Breast epithelium (tissue), 4 donors: ENCODE measurements around the gene ABR. TPM values are rescaled to one million over a fixed set of nuclear protein-coding genes. Genes with fewer than 3 reads are reported as not detected.
"Not testable (repeated sequence)": the region's sequence is repeated elsewhere in the genome, so short reads cannot be mapped to it uniquely, and the experiment has no call there.

Source experiments
- DNase-seq, 2 donors: peaks; one replicate each; pipeline ENCODE4 v3.0.0-alpha.2; 2019; ENCODE audit warnings: low spot score in 2 of 2
- H3K27ac ChIP-seq, 2 donors: fragments of 200-600 bp; sonication (generic) in 1 of 2; one replicate each; pipeline ENCODE4 v1.5.1; 2016 to 2019; ENCODE audit warnings: mild to moderate bottlenecking in 1 of 2
- H3K27me3 ChIP-seq, 2 donors: fragments of 200-600 bp; sonication (generic) in 1 of 2; one replicate each; pipeline versions ENCODE4 v1.5.1 to v1.6.0; 2017 to 2019; ENCODE audit warnings: control low read depth in 1 of 2, mild to moderate bottlenecking in 1 of 2
- H3K36me3 ChIP-seq: fragments of 200-600 bp; one replicate; pipeline ENCODE4 v1.5.1; 2019
- H3K4me1 ChIP-seq, 2 donors: fragments of 200-600 bp; sonication (generic); one replicate each; pipeline ENCODE4 v1.5.1; 2016 to 2019; ENCODE audit warnings: control low read depth in 1 of 2
- H3K4me3 ChIP-seq, 3 donors: fragments of 200-600 bp; sonication (generic); 1 replicate in 2 of 3; 2 replicates in 1 of 3; pipeline ENCODE4 v1.5.1; 2016 to 2019; ENCODE audit warnings: mild to moderate bottlenecking in 3 of 3, moderate library complexity in 2 of 3
- H3K9me3 ChIP-seq, 2 donors: fragments of 200-600 bp; sonication (generic) in 1 of 2; one replicate each; pipeline ENCODE4 v1.5.1; 2016 to 2019; ENCODE audit warnings: control low read depth in 1 of 2
- POLR2A ChIP-seq: fragments of 450-650 bp; IDR thresholded peaks from one replicate; pipeline ENCODE4 v1.6.1; 2016; ENCODE audit warnings: antibody characterized with exemption, mild to moderate bottlenecking, moderate library complexity
- POLR2AphosphoS5 ChIP-seq, 3 donors: sonication (generic); formaldehyde crosslinking; IDR thresholded peaks; one replicate each; pipeline ENCODE4 v1.6.1; 2017; ENCODE audit warnings: antibody characterized with exemption in 3 of 3
- intact Hi-C: fragments of 100-400 bp; cut with DNase I; formaldehyde crosslinking; loops from one replicate; pipeline ENCODE4 v1.15.1; 2023; ENCODE audit warnings: low total_unique reads
- total RNA-seq, 3 donors: library from RNA; depleted of rRNA; stranded (reverse); fragments of >200 nt; gene quantifications; one replicate each; pipeline ENCODE4 v1.1.0, GENCODE V29; 2016
- TF ChIP-seq, protein P1 (sequence below), 3 donors: fragments of 450-650 bp; IDR thresholded peaks; one replicate each; pipeline ENCODE4 v1.5.1; 2016 to 2017; ENCODE audit warnings: antibody characterized with exemption in 3 of 3, mild to moderate bottlenecking in 3 of 3, moderate library complexity in 3 of 3

The ABR gene
- total RNA-seq, 3 donors from 2014 or later = 63.5 to 77.0 (median 75.0) TPM

DNA sequence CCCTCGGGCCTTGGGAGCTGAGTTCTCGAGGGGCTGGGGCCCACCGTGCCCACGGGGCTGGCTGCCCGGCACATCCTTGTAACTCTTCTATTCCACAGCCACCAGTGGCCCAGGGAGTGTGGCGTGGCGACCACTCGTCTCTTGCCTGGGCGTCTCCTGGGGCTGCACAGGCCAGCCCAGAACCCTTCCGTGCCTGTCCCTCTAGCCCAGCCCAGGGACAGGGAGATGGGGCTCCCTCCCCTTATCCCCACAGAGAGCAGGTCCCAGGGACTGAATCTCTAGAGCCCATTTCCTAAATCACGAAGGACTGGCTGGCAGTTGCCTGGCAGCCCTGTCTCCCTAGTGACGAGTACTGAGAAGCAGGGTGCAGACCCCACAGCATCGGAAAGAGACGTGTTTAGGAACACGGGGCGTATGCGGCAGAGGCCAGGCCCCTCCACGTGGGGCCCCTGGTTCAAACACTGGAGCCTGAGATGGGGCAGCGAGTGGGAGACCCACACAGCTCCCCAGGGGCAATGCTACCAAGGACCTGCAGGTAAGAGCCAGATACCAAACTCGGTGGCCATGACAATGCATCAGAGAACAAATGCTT, 131.8 kb downstream of the ABR start:
- no peak for TF ChIP-seq POLR2AphosphoS5 (IDR thresholded peaks at IDR 0.05)
- TF ChIP-seq, protein P1, sequence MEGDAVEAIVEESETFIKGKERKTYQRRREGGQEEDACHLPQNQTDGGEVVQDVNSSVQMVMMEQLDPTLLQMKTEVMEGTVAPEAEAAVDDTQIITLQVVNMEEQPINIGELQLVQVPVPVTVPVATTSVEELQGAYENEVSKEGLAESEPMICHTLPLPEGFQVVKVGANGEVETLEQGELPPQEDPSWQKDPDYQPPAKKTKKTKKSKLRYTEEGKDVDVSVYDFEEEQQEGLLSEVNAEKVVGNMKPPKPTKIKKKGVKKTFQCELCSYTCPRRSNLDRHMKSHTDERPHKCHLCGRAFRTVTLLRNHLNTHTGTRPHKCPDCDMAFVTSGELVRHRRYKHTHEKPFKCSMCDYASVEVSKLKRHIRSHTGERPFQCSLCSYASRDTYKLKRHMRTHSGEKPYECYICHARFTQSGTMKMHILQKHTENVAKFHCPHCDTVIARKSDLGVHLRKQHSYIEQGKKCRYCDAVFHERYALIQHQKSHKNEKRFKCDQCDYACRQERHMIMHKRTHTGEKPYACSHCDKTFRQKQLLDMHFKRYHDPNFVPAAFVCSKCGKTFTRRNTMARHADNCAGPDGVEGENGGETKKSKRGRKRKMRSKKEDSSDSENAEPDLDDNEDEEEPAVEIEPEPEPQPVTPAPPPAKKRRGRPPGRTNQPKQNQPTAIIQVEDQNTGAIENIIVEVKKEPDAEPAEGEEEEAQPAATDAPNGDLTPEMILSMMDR (IDR thresholded peaks at IDR 0.05) = no peak
- TF ChIP-seq POLR2A = no peak
- Histone ChIP-seq H3K4me1 (no peaks in the 10 kb centered on the region), H3K36me3 (no peaks in the 10 kb centered on the region), H3K9me3 (no peaks in the 10 kb centered on the region), H3K27ac (peak overlapping the region in 1 of 2 donors; percentile 68), H3K4me3 (no peak overlapping the region), H3K27me3 (no peaks in the 10 kb centered on the region)
- intact Hi-C loops = no loop called here
- DNase-seq = no peak

DNA sequence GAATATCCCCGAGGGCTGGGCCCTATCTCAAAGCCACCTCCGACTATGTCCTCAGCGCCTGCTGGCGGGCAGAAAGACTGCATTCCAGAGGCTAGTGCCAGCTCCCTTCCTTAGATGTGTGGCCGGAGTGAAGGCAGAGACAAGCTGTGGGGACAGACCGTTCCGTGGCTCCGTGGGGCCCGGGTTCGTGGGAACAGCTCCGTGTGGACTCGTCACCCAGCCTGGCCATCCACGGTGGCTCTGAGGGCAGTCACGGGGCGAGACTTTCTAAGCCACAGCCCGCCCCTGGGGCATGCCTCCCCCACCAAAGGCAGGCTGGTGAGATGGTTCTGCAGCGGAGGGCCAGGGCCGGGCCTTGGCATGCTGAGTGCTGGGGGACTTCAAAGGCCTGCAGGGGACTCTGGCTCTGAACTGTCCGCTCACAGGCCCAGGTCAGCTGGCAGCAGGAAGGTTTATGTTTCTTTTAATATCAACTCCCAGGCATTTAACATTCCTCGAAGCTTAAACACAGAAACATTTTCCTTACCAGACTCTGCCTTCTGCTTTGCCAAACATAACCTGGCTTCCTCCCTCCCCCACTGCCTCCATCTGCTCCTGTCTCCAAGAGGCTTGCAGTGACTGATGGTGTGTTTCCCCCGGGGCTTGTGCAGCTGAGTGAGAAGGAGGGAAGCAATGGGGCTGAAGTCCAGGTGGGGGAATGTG, 132.5 kb downstream of the ABR start:
- no peaks in the 10 kb centered on the region for H3K27me3 ChIP-seq
- peak overlapping the region; percentile 64 to 68 for H3K27ac ChIP-seq
- no peak for TF ChIP-seq POLR2AphosphoS5 (IDR thresholded peaks at IDR 0.05)
- TF ChIP-seq, protein P1 (IDR thresholded peaks at IDR 0.05) = peak in 1 of 3 donors; percentile 34
- TF ChIP-seq POLR2A = no peak
- H3K4me3 ChIP-seq = no peak overlapping the region
- H3K4me1 ChIP-seq = no peaks in the 10 kb centered on the region
- no peaks in the 10 kb centered on the region for H3K36me3 ChIP-seq
- intact Hi-C loops = no loop called here
- DNase-seq = no peak
- H3K9me3 ChIP-seq = no peaks in the 10 kb centered on the region

DNA sequence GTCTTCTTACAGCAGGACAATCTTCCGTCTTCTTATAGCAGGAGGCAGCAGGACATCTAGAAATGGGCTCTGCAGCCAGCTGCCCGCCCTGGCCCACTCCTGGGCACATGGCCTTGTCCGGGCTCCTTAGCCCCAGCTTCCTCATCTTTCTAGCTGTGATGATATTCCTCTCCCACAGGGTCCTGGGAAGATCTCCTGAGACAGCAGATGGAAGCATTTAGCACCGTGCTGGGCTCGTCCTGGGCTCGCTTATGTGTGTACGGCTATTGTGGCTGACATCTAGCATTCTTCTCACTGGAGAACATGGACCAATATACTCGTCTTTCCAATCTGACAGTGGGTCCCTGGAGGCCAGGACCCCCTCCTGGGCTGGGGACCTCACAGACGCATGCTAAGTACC, 134.3 kb downstream of the ABR start:
- Histone ChIP-seq H3K9me3 (no peaks in the 10 kb centered on the region), H3K27ac (peak overlapping the region in 1 of 2 donors; percentile 19), H3K36me3 (no peaks in the 10 kb centered on the region), H3K4me1 (peaks cover 3 to 4% of the 10 kb centered on the region in 2 donors), H3K4me3 (no peak overlapping the region), H3K27me3 (no peaks in the 10 kb centered on the region)
- no peak for DNase-seq
- intact Hi-C loops = no loop called here
- TF ChIP-seq, protein P1 (IDR thresholded peaks at IDR 0.05) = no peak
- TF ChIP-seq POLR2A = no peak
- TF ChIP-seq POLR2AphosphoS5 (IDR thresholded peaks at IDR 0.05) = no peak

DNA sequence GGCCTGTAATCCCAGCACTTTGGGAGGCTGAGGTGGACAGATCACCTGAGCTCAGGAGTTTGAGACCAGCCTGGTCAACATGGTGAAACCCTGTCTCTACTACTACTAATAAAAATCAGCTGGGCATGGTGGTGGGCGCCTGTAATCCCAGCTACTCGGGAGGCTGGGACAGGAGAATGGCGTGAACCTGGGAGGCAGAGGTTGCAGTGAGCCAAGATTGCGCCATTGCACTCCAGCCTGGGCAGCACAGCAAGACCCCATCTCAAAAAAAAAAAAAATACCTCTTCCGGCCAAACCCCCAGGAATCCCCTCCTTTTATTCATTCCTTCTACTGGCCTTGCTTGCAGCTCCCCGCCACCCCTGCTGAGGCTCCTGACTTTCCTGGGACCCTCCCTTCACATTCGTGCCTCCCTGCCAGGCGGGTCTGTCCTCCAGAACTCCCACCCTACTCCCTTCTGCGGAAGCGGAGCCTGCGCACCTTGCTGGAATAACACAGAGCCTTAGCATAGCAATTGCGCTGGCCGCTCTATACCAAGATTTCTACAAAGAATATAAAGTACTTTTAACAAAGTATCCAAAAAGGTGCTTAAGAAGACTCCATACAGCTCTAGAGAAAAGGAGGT, 135.3 kb downstream of the ABR start:
- H3K27ac ChIP-seq = peak overlapping the region in 1 of 2 donors; percentile 77
- H3K4me3 ChIP-seq, intact Hi-C loops, H3K36me3 ChIP-seq, H3K27me3 ChIP-seq, DNase-seq, H3K9me3 ChIP-seq: not testable (repeated sequence)
- peaks cover 12 to 13% of the 10 kb centered on the region in 2 donors for H3K4me1 ChIP-seq

DNA sequence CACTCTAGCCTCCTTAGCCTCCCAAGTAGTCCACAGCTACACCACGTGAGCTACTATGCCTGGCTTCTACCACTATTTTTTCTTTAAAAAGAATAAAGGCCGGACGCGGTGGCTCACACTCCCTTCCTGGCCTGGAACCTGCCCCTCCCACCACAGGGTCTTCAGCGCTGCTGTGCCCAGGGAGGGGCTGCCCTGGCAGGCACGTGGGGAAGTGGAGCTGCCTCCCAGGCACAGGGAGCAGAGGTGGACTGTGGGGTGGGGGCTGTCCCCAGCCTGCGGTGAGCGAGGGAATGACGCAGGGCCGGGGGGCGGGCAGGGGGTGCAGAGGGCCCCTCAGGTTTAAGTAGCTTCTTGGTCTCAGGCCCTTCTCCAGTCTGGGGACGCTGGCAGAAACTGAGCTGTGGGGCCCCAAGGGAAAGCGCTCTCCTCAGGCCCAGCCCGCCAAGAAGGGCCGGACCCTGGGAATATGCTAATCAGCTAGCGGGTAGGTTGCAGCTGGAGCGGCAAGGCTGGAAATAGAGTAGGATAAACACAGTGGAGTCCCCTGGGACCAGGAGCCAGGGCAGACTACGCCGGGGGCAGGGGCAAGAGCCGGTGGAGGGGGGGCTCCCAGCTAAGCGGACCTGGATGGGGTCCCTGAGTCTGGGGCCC, 136.1 kb downstream of the ABR start:
- DNase-seq = no peak
- intact Hi-C loops = no loop called here
- Histone ChIP-seq H3K4me3 (peak overlapping the region in 2 of 3 donors; percentile 7 to 41), H3K27me3 (no peaks in the 10 kb centered on the region), H3K4me1 (peaks cover 12 to 18% of the 10 kb centered on the region in 2 donors), H3K9me3 (no peaks in the 10 kb centered on the region), H3K27ac (peak overlapping the region in 1 of 2 donors; percentile 77), H3K36me3 (no peaks in the 10 kb centered on the region)
- TF ChIP-seq, protein P1 (IDR thresholded peaks at IDR 0.05) = no peak
